SW 1271 (cell line): ENCODE data around the gene VWC2.

Experiments
- DNase-seq, 2 experiments: peaks; one replicate each; lab custom pipeline; 2025; lab: John Stamatoyannopoulos, UW

Gene VWC2

GRCh38 chr7:49773218-49773935, at the start of gene VWC2:
VWC2 (plus strand) TSS chr7:49773638; CDS start chr7:49775436, 1,798 bp downstream.
- DNase-seq, result no peak

GRCh38 chr7:49724071-49724470, 49.4 kb upstream of the VWC2 start:
- DNase-seq, result no peak

- no peak for DNase-seq
Observed at GRCh38 chr7:49731836-49732235, 41.6 kb upstream of the VWC2 start.

GRCh38 chr7:49762666-49763065, 10.8 kb upstream of the VWC2 start:
- DNase-seq, result no peak

GRCh38 chr7:49763791-49764190, 9.6 kb upstream of the VWC2 start:
- no peak for DNase-seq

- DNase-seq, result no peak
Observed at GRCh38 chr7:49766966-49767365, 6.5 kb upstream of the VWC2 start.

GRCh38 chr7:49767719-49768118, 5.7 kb upstream of the VWC2 start:
- DNase-seq, result no peak

GRCh38 chr7:49768254-49768653, 5.2 kb upstream of the VWC2 start:
- DNase-seq, result no peak

GRCh38 chr7:49768835-49769234, 4.6 kb upstream of the VWC2 start:
- no peak for DNase-seq

- DNase-seq, result no peak
Observed at GRCh38 chr7:49769285-49769857, 4.1 kb upstream of the VWC2 start.

- DNase-seq, result no peak
Observed at GRCh38 chr7:49770838-49771237, 2.6 kb upstream of the VWC2 start.

- DNase-seq, result no peak
Observed at GRCh38 chr7:49771427-49772176, 1.8 kb upstream of the VWC2 start.

GRCh38 chr7:49772916-49773217, 571 bp upstream of the VWC2 start:
- DNase-seq, result no peak

GRCh38 chr7:49773936-49774458, 559 bp downstream of the VWC2 start:
- DNase-seq, result no peak

GRCh38 chr7:49774459-49775064, 1.1 kb downstream of the VWC2 start:
- DNase-seq, result no peak

GRCh38 chr7:49775065-49775948, 1.9 kb downstream of the VWC2 start:
- DNase-seq, result no peak

- no peak for DNase-seq
Observed at GRCh38 chr7:49775949-49776443, 2.6 kb downstream of the VWC2 start.

- no peak for DNase-seq
Observed at GRCh38 chr7:49776994-49777393, 3.6 kb downstream of the VWC2 start.

- no peak for DNase-seq
Observed at GRCh38 chr7:49778731-49779270, 5.4 kb downstream of the VWC2 start.

- no peak for DNase-seq
Observed at GRCh38 chr7:49780953-49781352, 7.5 kb downstream of the VWC2 start.

GRCh38 chr7:49781996-49782395, 8.6 kb downstream of the VWC2 start:
- DNase-seq, result no peak
